ENCODE measurements around the gene MIOS.

DNA sequence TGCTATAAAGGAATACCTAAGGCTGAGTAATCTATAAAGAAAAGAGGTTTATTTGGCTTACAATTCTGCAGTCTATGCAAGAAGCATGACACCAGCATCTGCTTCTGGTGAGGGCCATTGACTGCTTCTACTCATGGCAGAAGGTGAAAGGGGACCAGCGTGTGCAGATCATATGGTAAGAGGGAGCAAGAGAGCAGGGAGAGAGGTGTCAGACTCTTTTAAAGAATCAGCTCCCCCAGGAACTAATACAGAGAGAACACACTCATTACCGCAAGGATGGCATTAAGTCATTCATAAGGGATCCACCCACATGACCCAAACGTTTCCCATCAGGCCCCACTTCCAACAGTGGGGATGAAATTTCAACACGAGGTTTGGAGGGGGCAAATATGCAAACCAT is 27.5 kb upstream of the MIOS start:
- TF ChIP-seq CTCF (IDR thresholded peaks at IDR 0.05) (no peak), EZH2 (IDR thresholded peaks at IDR 0.05) (no peak)
